SKM-1 (cell line): Measurements from ENCODE around the gene CYP2B6.
"Not testable (repeated sequence)": the region's sequence is repeated elsewhere in the genome, so short reads cannot be mapped to it uniquely, and the experiment has no call there.

Experiments used
- DNase-seq: peaks from one replicate; lab custom pipeline; 2025; ENCODE audit not compliant: unreplicated experiment; lab: John Stamatoyannopoulos, UW

Gene CYP2B6

DNA sequence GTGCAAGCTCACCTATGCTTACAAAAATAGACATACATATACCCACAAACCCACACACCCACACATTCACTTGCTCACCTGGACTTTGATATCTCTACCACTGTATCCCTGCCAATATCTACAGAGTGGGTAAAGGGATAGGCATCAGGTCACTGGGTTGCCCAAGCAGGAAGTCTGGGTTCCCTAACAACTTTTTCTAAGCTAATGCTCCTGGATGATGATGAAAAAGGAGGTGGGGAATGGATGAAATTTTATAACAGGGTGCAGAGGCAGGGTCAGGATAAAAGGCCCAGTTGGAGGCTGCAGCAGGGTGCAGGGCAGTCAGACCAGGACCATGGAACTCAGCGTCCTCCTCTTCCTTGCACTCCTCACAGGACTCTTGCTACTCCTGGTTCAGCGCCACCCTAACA is at the start of gene CYP2B6:
CYP2B6 (plus strand) TSS at position 311 of the 410 bp plus-strand sequence; CDS start at position 335, 24 bp downstream.
- DNase-seq = no peak

DNA sequence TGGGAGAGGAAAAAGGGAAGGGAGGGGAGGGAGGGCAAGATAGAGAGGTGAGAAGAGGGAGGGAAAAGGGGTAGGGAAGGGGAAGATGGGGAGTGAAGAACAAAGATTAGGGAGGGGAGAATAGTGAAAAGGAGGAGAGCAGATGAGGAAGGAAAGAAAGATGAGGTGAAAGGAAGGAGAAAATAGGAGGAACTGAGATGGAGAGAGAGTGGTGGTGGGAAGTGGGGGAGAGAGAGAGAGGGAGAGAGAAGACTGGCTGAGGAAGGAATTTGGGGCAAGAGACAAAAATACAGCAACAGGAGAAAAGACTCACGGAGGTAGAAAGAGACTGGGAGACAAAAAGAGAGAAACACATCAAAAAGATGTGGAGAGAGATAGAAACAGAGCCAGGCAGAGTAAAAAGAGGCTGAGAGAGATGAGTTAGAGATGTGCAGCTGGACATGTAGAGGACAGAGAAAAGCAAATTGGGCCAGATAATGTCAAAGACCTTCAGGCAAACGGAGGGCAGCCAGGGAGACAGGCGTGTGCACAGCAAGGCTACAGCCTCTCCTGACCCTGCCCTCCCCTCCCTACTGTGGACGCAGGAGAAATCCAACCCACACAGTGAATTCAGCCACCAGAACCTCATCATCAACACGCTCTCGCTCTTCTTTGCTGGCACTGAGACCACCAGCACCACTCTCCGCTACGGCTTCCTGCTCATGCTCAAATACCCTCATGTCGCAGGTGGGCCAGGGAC is 49.4 kb upstream of the CYP2B6 start:
- DNase-seq = no peak

DNA sequence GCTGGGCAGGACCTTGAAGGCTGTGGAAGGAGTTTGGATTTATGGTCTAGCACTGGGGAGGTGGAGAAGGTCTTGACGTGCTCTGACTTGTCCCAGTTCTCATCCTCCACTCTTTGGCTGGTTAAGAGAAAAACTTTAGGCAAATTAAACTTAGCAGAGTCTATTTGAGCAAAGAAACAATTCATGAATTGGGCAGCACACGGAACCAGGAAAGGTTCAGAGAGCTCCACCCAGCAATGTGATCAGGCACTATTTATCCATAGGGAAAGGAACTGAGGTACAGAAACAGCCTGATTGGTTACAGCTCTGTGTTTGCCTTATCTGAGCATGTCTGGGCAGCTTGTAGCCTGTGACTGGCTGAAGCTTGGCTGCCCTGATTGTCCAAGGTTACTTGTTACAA is 45.4 kb upstream of the CYP2B6 start:
- no peak for DNase-seq

DNA sequence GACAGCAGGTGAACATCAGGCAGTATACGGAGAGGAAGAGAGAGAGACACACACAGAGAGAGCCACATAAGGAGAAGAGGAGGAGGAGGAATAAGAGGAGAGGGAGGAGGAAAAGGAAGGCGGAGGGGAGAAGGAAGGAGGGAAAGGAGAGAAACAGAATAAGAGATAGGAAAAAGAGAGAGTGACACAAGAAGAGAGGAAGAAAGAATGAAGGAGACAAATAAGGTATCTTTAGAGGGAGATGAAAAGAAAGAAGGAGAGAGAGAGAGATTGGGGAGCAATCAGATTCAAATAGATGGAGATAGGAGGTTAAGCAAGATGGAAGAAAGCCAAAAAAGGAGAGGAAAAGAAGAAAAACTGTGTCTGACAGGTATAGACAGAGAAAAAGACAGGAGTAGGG is 44.0 kb upstream of the CYP2B6 start:
- DNase-seq = no peak

DNA sequence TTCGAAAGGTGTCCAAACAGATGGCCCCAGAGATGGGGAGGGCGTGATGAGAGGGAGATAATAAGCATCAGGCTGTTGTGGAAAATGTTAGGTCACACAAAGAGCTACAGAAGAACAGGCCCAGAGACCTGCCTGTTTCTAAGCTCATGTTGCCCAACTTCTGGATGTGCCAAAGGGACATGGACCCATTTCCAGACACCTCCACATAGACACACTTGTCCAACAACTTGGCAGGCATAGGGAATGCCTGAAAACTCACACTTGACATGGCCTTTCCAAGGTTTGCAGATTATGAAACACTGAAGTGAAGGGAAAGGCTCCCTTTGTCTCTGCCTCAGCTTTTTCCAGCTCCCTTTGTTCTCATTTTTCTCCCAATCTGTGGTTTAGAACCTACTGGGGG is 43.5 kb upstream of the CYP2B6 start:
- no peak for DNase-seq

DNA sequence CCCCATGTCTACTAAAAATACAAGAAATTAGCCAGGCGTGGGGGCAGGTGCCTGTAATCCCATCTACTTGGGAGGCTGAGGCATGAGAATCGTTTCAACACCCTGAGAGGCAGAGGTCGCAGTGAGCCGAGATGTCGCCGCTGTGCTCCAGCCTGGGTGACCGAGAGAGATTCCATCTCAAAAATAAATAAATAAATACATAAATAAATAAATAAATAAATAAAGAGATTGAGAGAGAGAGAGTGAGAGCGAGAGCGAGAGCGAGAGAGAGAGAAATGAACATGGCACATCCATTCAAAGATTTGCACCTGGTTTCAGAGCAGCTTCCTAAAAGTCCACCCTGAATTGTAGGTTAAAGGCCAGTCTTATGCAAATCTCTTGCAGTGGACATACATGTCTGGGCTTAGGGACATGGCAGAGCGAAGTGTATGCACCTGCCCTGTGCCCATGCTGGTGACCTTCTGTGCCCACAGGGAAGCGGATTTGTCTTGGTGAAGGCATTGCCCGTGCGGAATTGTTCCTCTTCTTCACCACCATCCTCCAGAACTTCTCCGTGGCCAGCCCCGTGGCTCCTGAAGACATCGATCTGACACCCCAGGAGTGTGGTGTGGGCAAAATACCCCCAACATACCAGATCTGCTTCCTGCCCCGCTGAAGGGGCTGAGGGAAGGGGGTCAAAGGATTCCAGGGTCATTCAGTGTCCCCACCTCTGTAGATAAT is 42.3 kb upstream of the CYP2B6 start:
- no peak for DNase-seq

DNA sequence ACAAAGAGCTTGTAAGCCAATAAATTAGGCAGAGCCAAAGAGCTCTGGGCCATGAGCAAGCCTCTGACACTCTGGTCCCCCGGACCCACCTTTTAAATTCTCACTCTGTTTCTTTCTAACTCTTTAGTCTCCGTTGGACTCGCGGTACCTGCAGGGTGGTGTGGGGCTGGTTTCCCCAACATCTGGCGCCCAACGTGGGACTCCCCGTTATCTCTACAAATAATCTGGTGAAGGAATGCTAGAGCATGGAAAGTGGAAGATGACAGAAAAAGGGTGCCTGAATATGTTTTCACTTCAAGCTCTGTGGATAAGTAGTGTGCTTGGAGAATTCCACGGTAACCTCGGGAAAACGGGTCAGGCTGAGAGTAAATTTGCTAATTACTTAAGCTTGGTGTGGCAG is 36.5 kb upstream of the CYP2B6 start:
- no peak for DNase-seq

DNA sequence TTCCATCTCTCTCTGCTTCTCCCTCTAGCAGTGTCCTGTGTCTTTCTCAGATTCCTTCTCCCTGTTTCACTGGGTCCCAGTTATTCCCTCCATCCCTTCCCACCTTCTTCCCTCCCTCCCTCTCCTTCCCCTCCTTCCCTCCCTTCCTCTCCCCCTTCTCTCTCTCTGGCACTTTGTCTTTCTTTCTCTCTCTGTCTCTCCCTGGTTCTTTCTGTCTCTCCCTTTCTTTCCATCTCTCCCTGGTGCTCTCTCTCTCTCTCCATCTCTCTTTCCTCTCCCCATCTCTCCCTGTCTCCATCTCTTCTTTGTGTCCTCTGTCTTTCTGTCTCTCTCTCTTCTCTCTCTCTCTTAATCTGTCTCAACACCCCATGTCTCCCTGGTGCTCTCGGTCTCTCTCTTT is 31.7 kb upstream of the CYP2B6 start:
- no peak for DNase-seq

DNA sequence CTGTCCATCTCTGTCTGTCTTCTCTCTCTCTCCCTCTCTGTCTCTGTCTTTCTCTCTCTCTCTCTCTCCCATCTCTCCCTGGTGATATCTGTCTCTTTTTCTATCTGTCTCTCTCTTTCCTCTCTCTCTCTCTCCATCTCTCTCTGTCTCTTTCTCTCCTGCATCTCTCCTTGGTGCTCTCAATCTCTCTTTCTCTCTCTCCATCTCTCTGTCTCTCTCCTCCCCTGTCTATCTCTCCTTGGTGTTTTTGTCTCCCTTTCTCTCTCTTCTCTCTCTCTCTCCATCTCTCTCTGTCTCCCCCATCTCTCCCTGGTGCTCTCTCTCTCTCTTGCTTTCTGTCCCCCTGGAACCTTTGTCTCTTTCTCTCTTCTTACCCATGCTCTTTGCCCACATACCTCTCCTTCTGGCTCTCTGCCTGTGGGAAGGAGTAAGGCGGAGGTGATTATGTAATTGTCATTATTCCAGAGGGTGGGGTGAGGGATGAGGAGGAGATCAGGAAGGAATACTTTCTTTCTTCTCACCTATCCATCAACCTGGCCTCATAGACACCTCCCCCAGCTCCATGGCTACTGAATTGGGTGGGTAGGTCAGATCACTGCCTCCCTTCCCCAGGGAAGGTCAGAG is 30.9 kb upstream of the CYP2B6 start:
- DNase-seq = no peak

DNA sequence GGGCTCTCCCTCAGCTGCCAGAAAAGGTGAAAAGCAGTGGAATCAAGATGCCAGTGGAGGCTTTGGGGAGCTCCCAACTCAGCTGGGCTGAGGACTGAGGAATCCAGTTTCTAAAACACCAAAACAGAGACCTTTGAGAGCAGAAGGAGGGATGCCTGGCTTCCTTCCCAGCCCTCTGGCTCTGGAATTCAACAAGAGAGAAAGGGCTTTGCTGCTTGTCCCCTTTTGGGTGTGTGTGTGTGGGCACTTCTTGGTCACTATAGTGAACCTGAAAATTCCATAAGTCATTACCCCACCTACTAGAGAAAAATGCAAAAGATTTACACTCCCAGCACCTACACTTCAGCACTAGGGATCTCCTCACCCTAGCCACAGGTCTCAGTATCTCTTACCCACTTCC is 30.3 kb upstream of the CYP2B6 start:
- DNase-seq = no peak

DNA sequence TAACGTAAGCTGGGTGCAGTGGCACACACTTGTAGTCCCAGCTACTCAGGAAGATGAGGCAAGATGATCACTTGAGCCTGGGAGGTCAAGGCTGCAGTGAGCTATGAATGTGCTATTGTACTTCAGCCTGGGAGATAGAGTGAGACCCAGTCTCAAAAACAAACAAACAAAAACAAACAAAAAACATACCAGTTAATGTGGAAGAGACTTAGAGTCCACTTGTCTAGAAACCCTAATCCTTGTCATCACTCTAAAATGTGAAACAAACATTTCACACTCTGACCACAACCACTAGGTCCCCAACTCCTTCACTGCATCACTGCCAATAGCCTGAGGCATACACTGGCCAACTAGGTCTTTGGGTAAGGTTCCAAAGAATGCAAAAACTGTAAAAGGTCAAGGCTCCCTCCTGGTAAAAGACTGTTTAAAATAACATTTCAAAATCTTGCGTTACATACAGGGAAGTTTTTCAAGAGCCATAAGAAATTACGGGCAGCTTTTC is 28.6 kb upstream of the CYP2B6 start:
- DNase-seq = no peak

DNA sequence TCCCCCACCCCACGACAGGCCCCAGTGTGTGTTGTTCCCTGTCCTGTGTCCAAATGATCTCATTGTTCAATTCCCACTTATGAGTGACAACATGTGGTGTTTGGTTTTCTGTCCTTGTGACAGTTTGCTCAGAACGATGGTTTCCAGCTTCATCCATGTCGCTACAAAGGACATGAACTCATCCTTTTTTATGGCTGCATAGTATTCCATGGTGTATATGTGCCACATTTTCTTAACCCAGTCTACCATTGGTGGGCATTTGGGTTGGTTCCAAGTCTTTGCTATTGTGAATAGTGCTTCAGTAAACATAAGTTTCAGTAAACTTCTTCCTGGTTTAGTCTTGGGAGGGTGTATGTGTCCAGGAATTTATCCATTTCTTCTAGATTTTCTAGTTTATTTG is 26.7 kb upstream of the CYP2B6 start:
- not testable (repeated sequence) for DNase-seq

DNA sequence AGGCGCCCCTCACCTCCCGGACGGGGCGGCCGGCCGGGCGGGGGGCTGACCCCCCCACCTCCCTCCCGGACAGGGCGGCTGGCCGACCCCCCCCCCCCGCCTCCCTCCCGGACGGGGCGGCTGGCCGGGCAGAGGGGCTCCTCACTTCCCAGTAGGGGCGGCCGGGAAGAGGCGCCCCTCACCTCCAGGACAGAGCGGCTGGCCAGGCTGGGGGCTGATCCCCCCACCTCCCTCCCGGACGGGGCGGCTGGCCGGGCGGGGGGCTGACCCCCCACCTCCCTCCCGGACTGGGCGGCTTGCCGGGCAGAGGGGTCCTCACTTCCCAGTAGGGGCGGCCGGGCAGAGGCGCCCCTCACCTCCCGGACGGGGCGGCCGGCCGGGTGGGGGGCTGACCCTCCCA is 25.7 kb upstream of the CYP2B6 start:
- not testable (repeated sequence) for DNase-seq

DNA sequence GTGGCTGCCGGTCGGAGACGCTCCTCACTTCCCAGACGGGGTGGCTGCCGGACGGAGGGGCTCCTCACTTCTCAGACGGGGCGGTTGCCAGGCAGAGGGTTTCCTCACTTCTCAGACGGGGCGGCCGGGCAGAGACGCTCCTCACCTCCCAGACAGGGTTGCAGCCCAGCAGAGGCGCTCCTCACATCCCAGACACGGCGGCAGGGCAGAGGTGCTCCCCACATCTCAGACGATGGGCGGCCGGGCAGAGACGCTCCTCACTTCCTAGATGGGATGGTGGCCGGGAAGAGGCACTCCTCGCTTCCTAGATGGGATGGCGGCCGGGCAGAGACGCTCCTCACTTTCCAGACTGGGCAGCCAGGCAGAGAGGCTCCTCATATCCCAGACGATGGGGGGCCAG is 24.5 kb upstream of the CYP2B6 start:
- not testable (repeated sequence) for DNase-seq

DNA sequence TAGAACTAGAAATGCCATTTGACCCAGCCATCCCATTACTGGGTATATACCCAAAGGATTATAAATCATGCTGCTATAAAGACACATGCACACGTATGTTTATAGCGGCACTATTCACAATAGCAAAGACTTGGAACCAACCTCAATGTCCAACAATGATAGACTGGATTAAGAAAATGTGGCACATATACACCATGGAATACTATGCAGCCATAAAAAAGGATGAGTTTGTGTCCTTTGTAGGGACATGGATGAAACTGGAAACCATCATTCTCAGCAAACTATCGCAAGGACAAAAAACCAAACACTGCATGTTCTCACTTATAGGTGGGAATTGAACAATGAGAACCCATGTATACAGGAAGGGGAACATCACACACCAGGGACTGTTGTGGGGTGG is 23.0 kb upstream of the CYP2B6 start:
- not testable (repeated sequence) for DNase-seq

DNA sequence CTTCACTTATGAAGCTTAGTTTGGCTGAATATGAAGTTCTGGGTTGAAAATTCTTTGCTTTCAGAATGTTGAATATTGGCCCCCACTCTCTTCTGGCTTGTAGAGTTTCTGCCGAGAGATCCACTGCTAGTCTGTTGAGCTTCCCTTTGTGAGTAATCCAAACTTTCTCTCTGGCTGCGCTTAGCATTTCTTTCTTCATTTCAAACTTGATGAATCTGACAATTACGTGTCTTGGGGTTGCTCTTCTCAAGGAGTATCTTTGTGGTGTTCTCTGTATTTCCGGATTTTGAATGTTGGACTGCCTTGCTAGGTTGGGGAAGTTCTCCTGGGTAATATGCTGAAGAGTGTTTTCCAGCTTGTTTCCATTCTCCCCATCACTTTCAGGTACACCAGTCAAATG is 21.4 kb upstream of the CYP2B6 start:
- DNase-seq = not testable (repeated sequence)

DNA sequence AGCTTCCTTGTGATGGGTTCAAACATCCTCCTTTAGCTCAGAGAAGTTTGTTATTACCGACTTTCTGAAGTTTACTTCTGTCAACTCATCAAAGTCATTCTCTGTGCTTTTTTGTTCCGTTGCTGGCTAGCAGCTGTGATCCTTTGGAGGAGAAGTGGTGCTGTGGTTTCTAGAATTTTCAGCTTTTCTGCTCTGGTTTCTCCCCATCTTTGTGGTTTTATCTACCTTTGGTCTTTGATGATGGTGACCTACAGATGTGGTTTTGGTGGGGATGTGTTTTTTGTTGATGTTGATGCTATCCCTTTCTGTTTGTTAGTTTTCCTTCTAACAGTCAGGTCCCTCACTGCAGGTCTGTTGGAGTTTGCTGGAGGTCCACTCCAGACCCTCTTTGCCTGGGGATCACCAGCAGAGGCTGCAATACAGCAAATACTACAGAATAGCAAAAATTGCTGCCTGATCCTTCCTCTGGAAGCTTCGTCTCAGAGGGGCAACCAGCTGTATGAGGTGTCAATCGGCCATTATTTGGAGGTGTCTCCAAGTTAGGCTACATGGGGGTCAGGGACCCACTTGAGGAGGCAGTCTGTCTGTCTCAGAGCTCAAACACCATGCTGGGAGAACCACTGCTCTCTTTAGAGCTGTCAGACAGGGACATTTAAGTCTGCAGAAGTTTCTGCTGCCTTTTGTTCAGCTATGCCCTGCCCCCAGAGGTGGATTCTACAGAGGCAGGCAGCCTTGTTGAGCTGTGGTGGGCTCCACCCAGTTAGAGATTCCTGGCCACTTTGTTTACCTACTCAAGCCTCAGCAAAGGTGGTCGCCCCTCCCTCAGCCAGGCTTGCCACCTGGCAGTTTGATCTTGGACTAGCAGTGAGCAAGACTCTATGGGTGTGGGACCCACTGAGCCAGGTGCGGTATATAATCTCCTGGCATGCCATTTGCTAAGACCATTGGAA is 20.4 kb upstream of the CYP2B6 start:
- DNase-seq = not testable (repeated sequence)

DNA sequence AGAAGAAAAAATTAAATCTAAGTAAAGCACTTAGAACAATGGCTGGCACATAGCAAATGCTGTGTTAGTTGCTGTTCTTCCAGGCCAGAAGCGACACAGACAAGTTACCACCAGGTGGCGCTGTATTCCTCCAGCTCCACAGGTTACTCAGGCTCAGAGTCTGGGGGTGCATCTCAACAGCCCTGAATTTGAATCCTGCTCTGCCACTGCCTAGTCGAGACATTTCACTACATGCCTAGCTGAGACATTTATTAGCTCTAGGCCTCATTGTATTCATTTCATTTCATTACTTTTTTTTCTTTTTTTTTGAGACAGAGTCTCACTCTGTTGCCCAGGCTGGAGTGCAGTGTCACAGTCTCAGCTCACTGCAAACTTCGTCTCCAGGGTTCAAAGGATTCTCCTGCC is 16.4 kb upstream of the CYP2B6 start:
- peak; percentile 44 for DNase-seq

DNA sequence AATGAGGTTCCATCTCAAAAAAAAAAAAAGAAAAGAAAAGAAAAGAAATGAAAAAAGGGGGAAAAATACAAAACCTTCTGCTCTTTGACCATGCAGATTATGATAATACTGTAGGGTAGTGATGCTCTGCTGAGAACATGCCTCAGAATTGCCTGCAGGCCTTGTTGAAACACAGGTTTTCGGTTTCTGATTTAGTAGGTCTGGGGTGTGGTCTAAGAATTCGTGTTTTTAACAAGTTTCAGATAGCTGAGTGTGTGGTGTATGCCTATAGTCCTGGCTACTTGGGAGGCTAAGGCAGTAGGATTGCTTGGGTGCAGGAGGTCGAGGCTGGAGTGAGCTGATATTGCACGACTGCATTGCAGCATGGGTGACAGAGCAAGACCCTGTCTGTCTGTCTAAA is 14.9 kb upstream of the CYP2B6 start:
- no peak for DNase-seq

DNA sequence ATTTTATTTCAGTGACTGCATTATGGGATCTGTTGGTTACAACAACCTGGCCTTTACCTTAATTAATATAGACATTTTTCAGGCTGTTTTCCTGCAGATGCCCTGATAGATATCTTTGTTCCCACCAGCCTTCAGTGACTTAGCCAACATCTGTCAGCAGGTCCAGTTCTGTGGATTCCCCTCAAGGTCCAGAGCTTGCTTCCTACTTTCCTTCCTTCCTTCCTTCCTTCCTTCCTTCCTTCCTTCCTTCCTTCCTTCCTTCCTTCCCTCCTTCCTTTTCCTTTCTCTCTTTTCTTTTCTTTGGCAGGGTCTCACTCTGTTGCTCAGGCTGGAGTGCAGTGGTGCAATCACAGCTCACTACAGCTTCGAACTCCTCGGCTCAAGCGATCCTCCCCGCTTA is 14.4 kb upstream of the CYP2B6 start:
- no peak for DNase-seq

DNA sequence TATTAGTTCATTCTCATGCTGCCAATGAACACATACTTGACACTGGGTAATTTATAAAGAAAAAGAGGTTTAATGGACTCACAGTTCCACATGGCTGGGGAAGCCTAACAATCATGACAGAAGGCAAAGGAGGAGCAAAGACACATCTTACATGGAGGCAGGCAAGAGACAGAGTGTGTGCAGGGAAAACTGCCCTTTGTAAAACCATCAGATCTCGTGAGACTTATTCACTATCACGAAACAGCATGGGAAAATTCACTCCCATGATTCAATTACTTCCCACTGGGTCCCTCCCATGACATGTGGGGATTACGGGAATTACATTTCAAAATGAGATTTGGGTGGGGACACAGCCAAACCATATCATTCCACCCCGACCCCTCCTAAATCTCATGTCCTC is 11.3 kb upstream of the CYP2B6 start:
- DNase-seq = not testable (repeated sequence)
